ENCODE data around the gene TCP11L1. TPM values are rescaled to one million over a fixed set of nuclear protein-coding genes. Genes with fewer than 3 reads are reported as not detected.
"Not testable (repeated sequence)": the region's sequence is repeated elsewhere in the genome, so short reads cannot be mapped to it uniquely, and the experiment has no call there.

Gene TCP11L1
- total RNA-seq, 4 donors from 2014 or later, result 45.9 to 122 (median 61.8) TPM

DNA sequence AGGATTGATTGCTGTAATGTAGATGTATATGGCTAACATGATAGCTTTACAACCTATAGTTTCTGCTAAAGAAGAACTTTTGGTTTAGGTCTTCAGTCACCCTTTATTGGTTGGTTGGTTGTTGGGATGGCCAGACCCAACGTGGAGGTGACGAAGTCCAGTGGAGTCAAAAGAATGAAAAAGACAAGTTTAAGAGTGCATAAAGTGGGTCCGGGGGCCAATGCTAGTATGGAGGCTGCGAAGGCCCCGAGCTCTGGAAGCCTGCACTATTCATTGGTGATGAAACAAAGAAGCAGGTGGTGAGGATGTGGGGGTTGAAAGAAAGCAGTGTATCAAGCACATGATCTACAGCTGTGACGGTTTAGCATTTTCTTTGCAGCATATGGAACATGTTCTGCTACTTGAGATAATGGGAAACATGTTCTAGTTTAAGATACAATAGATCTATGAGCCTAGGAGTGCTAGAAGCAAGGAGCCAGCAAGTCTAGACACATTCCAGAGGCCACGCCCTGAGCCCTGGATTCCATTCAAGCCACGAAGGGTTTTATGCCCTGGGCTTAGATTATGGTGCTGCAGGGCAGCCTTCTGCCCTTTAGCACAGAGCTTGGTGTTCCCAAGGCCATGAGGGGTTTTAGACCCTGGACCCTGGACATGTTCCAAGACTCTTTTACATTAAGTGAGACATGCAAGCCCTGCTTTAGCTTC, 6.3 kb downstream of the TCP11L1 start:
- no peaks in the 10 kb centered on the region for H3K27me3 ChIP-seq

DNA sequence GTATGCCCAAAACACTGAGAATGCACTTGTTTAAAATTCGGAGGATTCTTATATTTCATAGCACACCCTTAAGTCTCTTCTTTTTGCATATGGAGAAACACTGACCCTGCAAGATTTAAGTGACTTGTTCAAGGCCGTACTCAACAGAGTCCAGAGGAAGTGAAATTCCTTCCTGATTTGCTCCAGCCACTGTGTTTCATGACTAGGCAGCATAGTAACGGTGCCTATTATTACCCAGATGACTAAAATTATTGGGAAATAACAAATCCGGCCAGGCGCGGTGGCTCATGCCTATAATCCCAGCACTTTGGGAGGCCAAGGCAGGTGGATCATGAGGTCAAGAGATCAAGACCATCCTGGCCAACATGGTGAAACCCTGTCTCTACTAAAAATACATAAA, 9.3 kb downstream of the TCP11L1 start:
- H3K9me3 ChIP-seq, result not testable (repeated sequence)

More for the DNA sequence above, 6.3 kb downstream of the TCP11L1 start:
- Histone ChIP-seq H3K4me3 (no peak overlapping the region), H3K27ac (no peak overlapping the region), H3K4me1 (peaks cover 3 to 30% (median 9%) of the 10 kb centered on the region in 4 donors), H3K9me3 (no peaks in the 10 kb centered on the region), H3K36me3 (peaks cover 0 to 47% (median 0%) of the 10 kb centered on the region in 3 donors)
- no peak for TF ChIP-seq POLR2A (IDR thresholded peaks at IDR 0.05)
- no peak for TF ChIP-seq EP300 (IDR thresholded peaks at IDR 0.05)
- TF ChIP-seq, protein P1, sequence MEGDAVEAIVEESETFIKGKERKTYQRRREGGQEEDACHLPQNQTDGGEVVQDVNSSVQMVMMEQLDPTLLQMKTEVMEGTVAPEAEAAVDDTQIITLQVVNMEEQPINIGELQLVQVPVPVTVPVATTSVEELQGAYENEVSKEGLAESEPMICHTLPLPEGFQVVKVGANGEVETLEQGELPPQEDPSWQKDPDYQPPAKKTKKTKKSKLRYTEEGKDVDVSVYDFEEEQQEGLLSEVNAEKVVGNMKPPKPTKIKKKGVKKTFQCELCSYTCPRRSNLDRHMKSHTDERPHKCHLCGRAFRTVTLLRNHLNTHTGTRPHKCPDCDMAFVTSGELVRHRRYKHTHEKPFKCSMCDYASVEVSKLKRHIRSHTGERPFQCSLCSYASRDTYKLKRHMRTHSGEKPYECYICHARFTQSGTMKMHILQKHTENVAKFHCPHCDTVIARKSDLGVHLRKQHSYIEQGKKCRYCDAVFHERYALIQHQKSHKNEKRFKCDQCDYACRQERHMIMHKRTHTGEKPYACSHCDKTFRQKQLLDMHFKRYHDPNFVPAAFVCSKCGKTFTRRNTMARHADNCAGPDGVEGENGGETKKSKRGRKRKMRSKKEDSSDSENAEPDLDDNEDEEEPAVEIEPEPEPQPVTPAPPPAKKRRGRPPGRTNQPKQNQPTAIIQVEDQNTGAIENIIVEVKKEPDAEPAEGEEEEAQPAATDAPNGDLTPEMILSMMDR (IDR thresholded peaks at IDR 0.05), result no peak
- DNase-seq (ENCODE audit: low spot score in 2 of 2), result no peak
- WGBS, 2 donors, result 78 to 79% methylated on average over 8 of the region's 8 CpGs

DNA sequence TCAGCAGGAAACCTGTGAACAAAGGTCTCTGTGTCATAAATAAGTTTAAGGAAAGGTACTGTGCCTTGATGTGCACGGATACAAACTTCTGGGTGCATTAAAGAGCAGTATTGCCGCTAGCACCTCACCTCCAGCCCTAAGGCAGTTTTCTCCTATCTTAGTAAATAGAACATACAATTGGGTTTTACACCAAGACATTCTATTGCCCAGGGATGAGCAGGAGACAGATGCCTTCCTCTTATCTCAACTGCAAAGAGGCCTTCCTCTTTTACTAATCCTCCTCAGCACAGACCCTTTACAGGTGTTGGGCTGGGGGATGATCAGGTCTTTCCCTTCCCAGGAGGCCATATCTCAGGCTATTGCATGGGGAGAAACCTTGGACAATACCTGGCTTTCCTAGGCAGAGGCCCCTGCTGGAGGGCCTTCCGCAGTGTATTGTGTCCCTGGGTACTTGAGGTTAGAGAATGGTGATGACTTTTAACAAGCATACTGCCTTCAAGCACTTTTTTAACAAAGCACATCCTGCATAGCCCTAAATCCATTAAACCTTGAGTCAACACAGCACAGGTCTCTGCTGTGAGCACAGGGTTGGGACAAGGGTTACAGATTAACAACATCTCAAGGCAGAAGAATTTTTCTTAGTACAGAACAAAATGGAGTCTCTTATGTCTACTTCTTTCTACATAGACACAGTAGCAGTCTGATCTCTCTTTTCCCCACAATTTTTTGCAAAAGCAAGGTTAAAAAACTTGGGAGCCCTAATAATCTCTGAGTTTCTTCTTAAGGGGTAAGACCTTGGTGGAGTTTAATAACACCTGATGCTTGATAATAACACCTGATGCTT, 10.4 kb downstream of the TCP11L1 start:
- not testable (repeated sequence) for DNase-seq (ENCODE audit: low spot score in 2 of 2); H3K27me3 ChIP-seq; H3K9me3 ChIP-seq; H3K4me1 ChIP-seq; H3K4me3 ChIP-seq; H3K27ac ChIP-seq
- H3K36me3 ChIP-seq, result peaks cover 0 to 40% (median 0%) of the 10 kb centered on the region in 3 donors
- 73 to 77% methylated on average over 3 of the region's 3 CpGs for WGBS, 2 donors

More for the DNA sequence above, 9.3 kb downstream of the TCP11L1 start:
- peaks cover 0 to 47% (median 0%) of the 10 kb centered on the region in 3 donors for H3K36me3 ChIP-seq
- not testable (repeated sequence) for DNase-seq (ENCODE audit: low spot score in 2 of 2); H3K27ac ChIP-seq; H3K27me3 ChIP-seq; H3K4me3 ChIP-seq; H3K4me1 ChIP-seq
- 72 to 79% methylated on average over 6 of the region's 6 CpGs for WGBS, 2 donors
- TF ChIP-seq EP300 (IDR thresholded peaks at IDR 0.05), result peak in 1 of 2 donors; percentile 42

DNA sequence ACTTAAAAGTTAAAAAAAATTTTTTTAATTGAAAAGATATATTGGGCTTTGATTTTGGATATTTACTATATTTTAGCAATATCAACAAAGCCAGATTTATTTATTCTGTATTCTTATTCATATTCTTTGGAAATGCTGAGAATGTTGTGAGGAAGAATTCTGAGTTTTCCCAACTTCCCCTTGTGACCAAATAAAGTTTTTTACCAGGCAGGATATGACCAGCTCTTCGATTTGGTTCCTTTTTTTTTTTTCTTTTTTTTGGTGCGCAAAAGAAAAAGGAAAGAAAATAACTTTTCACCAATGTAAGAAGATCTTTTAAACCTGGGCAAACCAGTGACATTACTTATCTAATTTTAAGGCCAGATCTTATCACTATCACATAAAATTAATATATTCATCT, 12.9 kb downstream of the TCP11L1 start:
- H3K27me3 ChIP-seq, result no peaks in the 10 kb centered on the region
- TF ChIP-seq, protein P1 (IDR thresholded peaks at IDR 0.05), result no peak
- no peak for TF ChIP-seq POLR2A (IDR thresholded peaks at IDR 0.05)
- TF ChIP-seq EP300 (IDR thresholded peaks at IDR 0.05), result no peak
- peaks cover 0 to 52% (median 2%) of the 10 kb centered on the region in 3 donors for H3K36me3 ChIP-seq
- peaks cover 0 to 15% (median 0%) of the 10 kb centered on the region in 4 donors for H3K4me1 ChIP-seq
- DNase-seq (ENCODE audit: low spot score in 2 of 2), result no peak
- no peak overlapping the region for H3K4me3 ChIP-seq
- 62 to 79% methylated on average over 2 of the region's 2 CpGs for WGBS, 2 donors
- H3K9me3 ChIP-seq, result no peaks in the 10 kb centered on the region
- peak overlapping the region in 1 of 4 donors; percentile 49 for H3K27ac ChIP-seq

DNA sequence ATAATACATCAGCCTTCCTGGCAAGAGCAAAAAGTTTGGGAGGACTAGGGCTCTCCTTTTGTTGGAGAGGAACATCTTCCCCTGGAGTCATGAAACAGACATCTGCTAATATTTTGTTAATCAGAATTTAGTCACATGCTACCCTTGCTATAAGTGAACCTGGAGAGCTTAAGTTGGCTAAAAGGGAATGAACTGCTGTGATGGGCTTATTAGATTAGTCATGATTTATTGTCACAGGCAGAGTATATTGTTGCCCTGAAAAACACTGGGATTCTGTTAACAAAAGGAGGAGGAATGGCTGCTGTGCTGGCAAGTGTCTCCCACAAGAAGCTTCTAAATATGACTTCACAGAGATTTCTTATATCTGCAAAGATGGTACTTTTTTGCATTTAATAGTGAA, 16.0 kb downstream of the TCP11L1 start:
- no peak for TF ChIP-seq EP300 (IDR thresholded peaks at IDR 0.05)
- TF ChIP-seq, protein P1 (IDR thresholded peaks at IDR 0.05), result no peak
- no peak for TF ChIP-seq POLR2A (IDR thresholded peaks at IDR 0.05)
- no peak overlapping the region for H3K27ac ChIP-seq
- peaks cover 0 to 21% (median 0%) of the 10 kb centered on the region in 4 donors for H3K4me1 ChIP-seq
- no peak for DNase-seq (ENCODE audit: low spot score in 2 of 2)
- H3K27me3 ChIP-seq, result no peaks in the 10 kb centered on the region
- no peak overlapping the region for H3K4me3 ChIP-seq
- H3K9me3 ChIP-seq, result no peaks in the 10 kb centered on the region
- peaks cover 0 to 64% (median 2%) of the 10 kb centered on the region in 3 donors for H3K36me3 ChIP-seq

DNA sequence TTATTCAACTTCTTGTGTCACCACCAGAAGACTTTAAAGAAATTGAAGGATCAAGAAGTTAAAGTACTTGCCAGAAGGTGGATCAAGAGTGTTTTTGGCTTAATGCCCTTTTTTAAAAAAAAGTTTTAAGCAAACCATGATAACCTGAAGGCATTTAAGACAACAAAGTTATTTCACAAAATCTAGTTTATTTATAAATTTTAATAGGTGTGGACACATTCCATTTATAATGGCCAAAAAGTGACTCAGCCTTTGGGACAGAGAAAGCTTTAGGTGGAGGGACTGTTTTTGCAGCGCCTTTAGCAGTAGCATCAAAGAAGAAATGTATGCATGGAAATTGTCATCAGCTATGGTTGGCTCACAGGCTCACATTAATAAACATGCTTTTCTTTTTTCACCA, 17.9 kb downstream of the TCP11L1 start:
- no peak for DNase-seq (ENCODE audit: low spot score in 2 of 2)
- Histone ChIP-seq H3K4me1 (peaks cover 0 to 21% (median 0%) of the 10 kb centered on the region in 4 donors), H3K36me3 (peaks cover 0 to 82% (median 2%) of the 10 kb centered on the region in 3 donors), H3K4me3 (no peak overlapping the region), H3K27me3 (no peaks in the 10 kb centered on the region), H3K9me3 (no peaks in the 10 kb centered on the region), H3K27ac (no peak overlapping the region)
- no peak for TF ChIP-seq EP300 (IDR thresholded peaks at IDR 0.05)
- TF ChIP-seq, protein P1 (IDR thresholded peaks at IDR 0.05), result no peak
- WGBS, 2 donors, result 92 to 93% methylated on average over 1 of the region's 1 CpG

Data from tibial nerve (tissue), 4 donors.